GM12878 (cell line): ENCODE measurements around the gene LGALS13. TPM values are rescaled to one million over a fixed set of nuclear protein-coding genes. Genes with fewer than 3 reads are reported as not detected.

ENCODE experiments used
- ATAC-seq: fragments of 200-7000 bp; cut with Tn5 transposase; 3 replicates; pipeline ENCODE4 v1.9.1; 2020; ENCODE audit warnings: mild to moderate bottlenecking, moderate library complexity
- BruUV-seq: library from RNA; stranded (reverse); fragments of 400-500 nt; replicated peaks from 2 replicates; lab custom pipeline; 2021; lab: Mats Ljungman, UMichigan
- CTCF ChIA-PET: fragments of 300-600 bp; sonication (Branson Sonifier 250); formaldehyde crosslinking; extraction: SDS; loops from one replicate; lab custom pipeline; 2021; ENCODE audit warnings: inconsistent platforms; lab: Yijun Ruan, JAX
- POLR2A ChIA-PET: fragments of 350-600 bp; formaldehyde crosslinking; extraction: SDS; loops from one replicate; lab custom pipeline; 2021; ENCODE audit warnings: inconsistent platforms; lab: Charles Lee
- RAD21 ChIA-PET: fragments of 300-600 bp; sonication (Branson Sonifier 250); formaldehyde crosslinking; loops from one replicate; lab custom pipeline; 2023; ENCODE audit warnings: antibody characterized with exemption; ENCODE audit not compliant: unreplicated experiment; lab: Charles Lee
- SMC1A ChIA-PET: fragments of 300-600 bp; sonication (Branson Sonifier 250); formaldehyde crosslinking; loops from one replicate; lab custom pipeline; 2023; ENCODE audit not compliant: unreplicated experiment, uncharacterized antibody; lab: Charles Lee
- DNase-seq: peaks from one replicate; pipeline ENCODE4 v3.0.0-alpha.2; 2011; ENCODE audit warnings: low read depth, low spot score
- FAIRE-seq: peaks from 3 replicates; lab custom pipeline; 2011; peaks lifted over from hg19 to GRCh38; lab: Jason Lieb, UNC
- H2AFZ ChIP-seq: 2 replicates; pipeline ENCODE4 v1.6.0; 2011; ENCODE audit warnings: low read depth, low read length, control low read depth; ENCODE audit not compliant: control insufficient read depth
- H3K27ac ChIP-seq: 2 replicates; pipeline ENCODE4 v1.5.1; 2011; ENCODE audit warnings: control low read depth; ENCODE audit not compliant: control insufficient read depth, insufficient read depth
- H3K27me3 ChIP-seq, 2 experiments: replicated peaks in 1 of 2; 2 replicates each; pipeline versions ENCODE4 v1.6.0 to v1.6.1; 2011; ENCODE audit warnings: low read length in 1 of 2; ENCODE audit not compliant: control insufficient read depth in 2 of 2, insufficient read depth in 2 of 2
- H3K36me3 ChIP-seq, 2 experiments: 2 replicates each; pipeline ENCODE4 v1.5.1; 2011; ENCODE audit warnings: low read length in 1 of 2; ENCODE audit not compliant: control insufficient read depth in 2 of 2, insufficient read depth in 2 of 2
- H3K4me1 ChIP-seq: 2 replicates; pipeline ENCODE4 v1.6.1; 2011; ENCODE audit warnings: mild to moderate bottlenecking, low read length, moderate library complexity, mixed read lengths; ENCODE audit not compliant: control insufficient read depth, insufficient read depth
- H3K4me2 ChIP-seq: 2 replicates; pipeline ENCODE4 v1.6.0; 2011; ENCODE audit warnings: control low read depth; ENCODE audit not compliant: control insufficient read depth, insufficient read depth
- H3K4me3 ChIP-seq: fragments of 200-600 bp; sonication (generic); 2 replicates; pipeline ENCODE4 v1.5.1; 2016
- H3K79me2 ChIP-seq: 2 replicates; pipeline ENCODE4 v1.6.0; 2011; ENCODE audit warnings: low read length; ENCODE audit not compliant: control insufficient read depth, insufficient read depth
- H3K9ac ChIP-seq: 2 replicates; pipeline ENCODE4 v1.8.0; 2011; ENCODE audit warnings: low read length, control low read depth, mixed read lengths; ENCODE audit not compliant: control insufficient read depth, insufficient read depth
- H3K9me3 ChIP-seq: replicated peaks from 3 replicates; pipeline ENCODE4 v1.5.1; 2011; ENCODE audit warnings: mild to moderate bottlenecking, low read length; ENCODE audit not compliant: control insufficient read depth, insufficient read depth
- H4K20me1 ChIP-seq: 2 replicates; pipeline ENCODE4 v1.6.0; 2011; ENCODE audit not compliant: control insufficient read depth, insufficient read depth
- ELK1 ChIP-seq: IDR thresholded peaks from 2 replicates; pipeline ENCODE4 v1.6.1; 2012; ENCODE audit warnings: low read depth, low read length, improper control_type of control experiment
- HDAC6 ChIP-seq: fragments of 200-600 bp; sonication (generic); IDR thresholded peaks from one replicate; pipeline ENCODE4 v1.8.0; 2017; ENCODE audit warnings: antibody characterized with exemption; ENCODE audit not compliant: unreplicated experiment
- MTA2 ChIP-seq: fragments of 450-650 bp; IDR thresholded peaks from 2 replicates; pipeline ENCODE4 v1.6.1; 2016; ENCODE audit warnings: low read depth, mild to moderate bottlenecking, moderate library complexity
- MYC ChIP-seq: IDR thresholded peaks from 2 replicates; pipeline ENCODE4 v1.6.1; 2011; ENCODE audit warnings: mild to moderate bottlenecking, low read length, moderate library complexity, inconsistent platforms; ENCODE audit not compliant: insufficient read depth, insufficient replicate concordance, insufficient read length, severe bottlenecking
- NR2C1 ChIP-seq: fragments of 450-650 bp; IDR thresholded peaks from 2 replicates; pipeline ENCODE4 v1.6.1; 2017; ENCODE audit warnings: antibody characterized with exemption, mild to moderate bottlenecking, moderate library complexity
- RELB ChIP-seq: fragments of 450-650 bp; IDR thresholded peaks from 2 replicates; pipeline ENCODE4 v1.6.1; 2017; ENCODE audit warnings: low read depth, mild to moderate bottlenecking, moderate library complexity
- SMAD1 ChIP-seq: fragments of 450-650 bp; IDR thresholded peaks from 2 replicates; pipeline ENCODE4 v1.6.1; 2018; ENCODE audit warnings: mild to moderate bottlenecking, low read depth; ENCODE audit not compliant: partially characterized antibody
- SMC3 ChIP-seq: IDR thresholded peaks from 2 replicates; pipeline ENCODE4 v1.6.1; 2011; ENCODE audit warnings: low read length, improper control_type of control experiment, borderline replicate concordance
- YBX1 ChIP-seq: fragments of 450-650 bp; IDR thresholded peaks from 2 replicates; pipeline ENCODE4 v1.6.1; 2016; ENCODE audit warnings: antibody characterized with exemption
- ZBED1 ChIP-seq: IDR thresholded peaks from 2 replicates; pipeline ENCODE4 v1.6.1; 2016; ENCODE audit warnings: borderline replicate concordance
- ZNF274 ChIP-seq: IDR thresholded peaks from one replicate; pipeline ENCODE4 v1.8.0; 2011; ENCODE audit not compliant: insufficient read length, insufficient read depth
- WGBS: methylation state at CpG from one replicate; pipeline ENCODE4 v1.1.6; 2016; ENCODE audit warnings: low lambda C conversion rate; ENCODE audit not compliant: insufficient replicate concordance, insufficient coverage; ENCODE audit errors: missing lambda C conversion rate; 5-methylcytosine and 5-hydroxymethylcytosine counted together
- in situ Hi-C: fragments of 300-500 bp; cut with MboI; formaldehyde crosslinking; loops from 9 replicates; pipeline ENCODE4 v1.14.3; 2018; ENCODE audit warnings: mixed read lengths
- intact Hi-C: fragments of 100-400 bp; cut with micrococcal nuclease; formaldehyde crosslinking; loops from one replicate; pipeline ENCODE4 v1.14.2; 2022; ENCODE audit not compliant: unreplicated experiment
- polyA plus RNA-seq, 11 experiments: library from polyadenylated mRNA; depleted of rRNA in 4 of 11; unstranded in 6 of 11; stranded (reverse) in 5 of 11; fragments of >200 nt; fragmentation: Nextera tagmentation in 4 of 11; fragmentation: Illumina TruSeq in 1 of 11; extraction: Ambion mirVana in 4 of 11; extraction: Trizol in 1 of 11; gene quantifications; 1 replicate in 1 of 11; 2 replicates in 10 of 11; pipeline versions ENCODE4 v1.2.1 to v1.2.3, GENCODE V29; 2011 to 2016; ENCODE audit warnings: inconsistent platforms in 2 of 11, missing spikeins in 2 of 11, low read depth in 1 of 11
- total RNA-seq, 4 experiments: library from RNA; depleted of rRNA in 3 of 4; stranded (reverse); fragments of >200 nt in 3 of 4; fragmentation: Illumina TruSeq in 1 of 4; extraction: Trizol in 1 of 4; gene quantifications; 2 replicates each; pipeline versions ENCODE4 v1.2.1 to v1.2.3, GENCODE V29; 2013 to 2021

The LGALS13 gene
- total and polyA plus RNA-seq, 10 of the 15 experiments (the other 5 are each of a cell fraction or from before 2014, with no cell fraction given): not detected

DNA sequence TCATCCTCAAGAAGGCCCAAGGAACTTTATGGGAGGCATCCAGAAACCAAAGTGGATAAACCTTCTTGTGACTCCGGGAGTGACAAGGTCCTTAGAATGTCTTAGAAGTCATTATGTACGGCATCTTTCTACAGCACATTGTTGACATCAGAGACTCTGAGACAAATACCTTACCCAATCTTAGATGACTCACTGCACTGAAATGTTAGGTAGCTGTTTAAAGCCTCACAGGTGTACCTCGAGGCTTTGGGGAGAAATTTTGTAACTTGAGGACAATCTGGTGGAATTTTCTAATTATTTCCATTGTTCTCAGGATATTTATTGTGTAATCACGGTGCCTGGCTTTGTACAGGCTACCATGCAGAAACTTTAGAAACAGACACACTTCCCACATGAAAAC, 14.8 kb upstream of the LGALS13 start:
- no peak for TF ChIP-seq YBX1
- Histone ChIP-seq H3K27ac (no peak overlapping the region), H3K4me2 (no peak overlapping the region), H3K4me1 (peaks cover 13% of the 10 kb centered on the region), H3K9ac (no peak overlapping the region), H3K36me3 (no peaks in the 10 kb centered on the region), H3K79me2 (no peaks in the 10 kb centered on the region), H3K9me3 (no peaks in the 10 kb centered on the region), H2AFZ (no peak overlapping the region), H3K4me3 (no peak overlapping the region), H3K27me3 (no peaks in the 10 kb centered on the region; a peak in 1 of 4 replicates), H4K20me1 (no peaks in the 10 kb centered on the region)
- intact Hi-C loops (no loop called here), in situ Hi-C loops (no loop called here)
- ChIA-PET SMC1A (no interaction called here), CTCF (no interaction called here), POLR2A (no interaction called here), RAD21 (no interaction called here)
- WGBS: 3% methylated on average over 4 of the region's 4 CpGs
- BruUV-seq: no TSS peak
- FAIRE-seq (no peak), DNase-seq (no peak), ATAC-seq (no peak)

DNA sequence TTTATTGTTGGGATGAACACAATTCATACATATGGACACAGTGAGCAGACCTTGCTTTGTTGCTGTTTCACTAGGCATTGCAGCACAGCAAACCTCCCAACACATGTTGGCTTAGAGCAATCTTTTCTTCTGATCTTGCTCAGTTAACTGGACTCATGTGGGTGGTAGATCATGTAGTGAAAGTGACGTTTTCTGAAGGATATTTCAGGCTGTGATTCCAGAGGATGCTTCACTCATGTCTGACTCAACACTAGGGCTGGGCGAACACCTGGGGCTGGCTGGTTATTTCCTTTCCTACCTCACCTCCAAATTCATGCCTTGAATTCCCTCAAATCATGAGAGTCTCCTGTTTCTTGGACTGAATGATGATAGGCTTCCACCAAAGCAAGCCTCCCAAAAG, 14.3 kb upstream of the LGALS13 start:
- WGBS: 0% methylated on average over 2 of the region's 2 CpGs
- POLR2A ChIA-PET: no interaction called here
- Histone ChIP-seq H3K27ac (no peak overlapping the region), H3K36me3 (no peaks in the 10 kb centered on the region), H3K79me2 (no peaks in the 10 kb centered on the region), H3K9ac (no peak overlapping the region), H4K20me1 (no peaks in the 10 kb centered on the region), H3K4me3 (no peak overlapping the region), H3K4me2 (no peak overlapping the region), H2AFZ (no peak overlapping the region), H3K4me1 (peaks cover 8% of the 10 kb centered on the region), H3K27me3 (no peaks in the 10 kb centered on the region; a peak in 1 of 4 replicates), H3K9me3 (no peaks in the 10 kb centered on the region)
- intact Hi-C loops: no loop called here
- SMC1A ChIA-PET: no interaction called here
- no TSS peak for BruUV-seq
- no peak for ATAC-seq
- FAIRE-seq: no peak
- CTCF ChIA-PET: no interaction called here
- no peak for DNase-seq
- TF ChIP-seq MYC (no peak), RELB (no peak), ELK1 (no peak), SMAD1 (no peak), NR2C1 (no peak), ZNF274 (no peak), MTA2 (no peak), HDAC6 (no peak), SMC3 (no peak), ZBED1 (no peak)
- in situ Hi-C loops: no loop called here
- RAD21 ChIA-PET: no interaction called here
